SU-DHL-6 (cell line): Measurements from ENCODE around the gene TACR1.

Experiments used
- EZH2phosphoT487 ChIP-seq: fragments of 200-600 bp; sonication (generic), shearing (Covaris generic); conservative IDR thresholded peaks from 2 replicates; pipeline ENCODE4 v1.6.1; 2018; ENCODE audit warnings: mild to moderate bottlenecking, antibody characterized with exemption, low read length, moderate library complexity, mixed read lengths
- TF ChIP-seq, protein P1 (sequence below): fragments of 200-600 bp; sonication (generic); IDR thresholded peaks from one replicate; pipeline ENCODE4 v1.5.1; 2017; ENCODE audit warnings: antibody characterized with exemption, mild to moderate bottlenecking, low read length, moderate library complexity; ENCODE audit not compliant: insufficient read depth, poor library complexity, severe bottlenecking

GRCh38 chr2:75180476-75180875 is 18.8 kb downstream of the TACR1 start:
- TF ChIP-seq, protein P1, sequence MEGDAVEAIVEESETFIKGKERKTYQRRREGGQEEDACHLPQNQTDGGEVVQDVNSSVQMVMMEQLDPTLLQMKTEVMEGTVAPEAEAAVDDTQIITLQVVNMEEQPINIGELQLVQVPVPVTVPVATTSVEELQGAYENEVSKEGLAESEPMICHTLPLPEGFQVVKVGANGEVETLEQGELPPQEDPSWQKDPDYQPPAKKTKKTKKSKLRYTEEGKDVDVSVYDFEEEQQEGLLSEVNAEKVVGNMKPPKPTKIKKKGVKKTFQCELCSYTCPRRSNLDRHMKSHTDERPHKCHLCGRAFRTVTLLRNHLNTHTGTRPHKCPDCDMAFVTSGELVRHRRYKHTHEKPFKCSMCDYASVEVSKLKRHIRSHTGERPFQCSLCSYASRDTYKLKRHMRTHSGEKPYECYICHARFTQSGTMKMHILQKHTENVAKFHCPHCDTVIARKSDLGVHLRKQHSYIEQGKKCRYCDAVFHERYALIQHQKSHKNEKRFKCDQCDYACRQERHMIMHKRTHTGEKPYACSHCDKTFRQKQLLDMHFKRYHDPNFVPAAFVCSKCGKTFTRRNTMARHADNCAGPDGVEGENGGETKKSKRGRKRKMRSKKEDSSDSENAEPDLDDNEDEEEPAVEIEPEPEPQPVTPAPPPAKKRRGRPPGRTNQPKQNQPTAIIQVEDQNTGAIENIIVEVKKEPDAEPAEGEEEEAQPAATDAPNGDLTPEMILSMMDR: no peak
- TF ChIP-seq EZH2phosphoT487: no peak
